ENCODE data around the gene TPX2. TPM values are rescaled to one million over a fixed set of nuclear protein-coding genes. Genes with fewer than 3 reads are reported as not detected.

The TPX2 gene
- 6.8 and 6.9 TPM in 2 replicates for total RNA-seq

GRCh38 chr20:31738729-31739549 is at the start of gene TPX2:
TPX2 (plus strand) TSS chr20:31739290; CDS start chr20:31757477, 18,187 bp downstream.

GRCh38 chr20:31722257-31723068 is 16.6 kb upstream of the TPX2 start, which contains the start of gene BCL2L1:
BCL2L1 (minus strand) TSS chr20:31722868; CDS start chr20:31722218, 650 bp downstream.

GRCh38 chr20:31819083-31819784 is 80.1 kb downstream of the TPX2 start, which contains the start of gene MYLK2:
MYLK2 (plus strand) TSS chr20:31819356; CDS start chr20:31819581, 225 bp downstream.

GRCh38 chr20:31845300-31845863 is 106.3 kb downstream of the TPX2 start, which contains the start of gene FOXS1:
FOXS1 (minus strand) TSS chr20:31845604; CDS start chr20:31845542, 62 bp downstream.

Other genes starting within 250 kb of the TPX2 start
- 126 and 143 TPM in 2 replicates for gene HM13, start 224.8 kb upstream of the TPX2 start, total RNA-seq
- 277 and 305 TPM in 2 replicates for gene ID1, start 134.0 kb upstream of the TPX2 start, total RNA-seq
- gene COX4I2, start 101.4 kb upstream of the TPX2 start, total RNA-seq, result not detected in 2 replicates
- 61.6 and 72.2 TPM in 2 replicates for gene BCL2L1, start 16.4 kb upstream of the TPX2 start, total RNA-seq
- not detected in 2 replicates for gene MYLK2, start 80.1 kb downstream of the TPX2 start, total RNA-seq
- 0.31 TPM in 1 of 2 replicates, not detected in the other for gene FOXS1, start 106.3 kb downstream of the TPX2 start, total RNA-seq
- 0.34 TPM in 1 of 2 replicates, not detected in the other for gene DUSP15, start 131.2 kb downstream of the TPX2 start, total RNA-seq
- not detected in 2 replicates for gene TTLL9, start 131.3 kb downstream of the TPX2 start, total RNA-seq
- gene PDRG1, start 212.8 kb downstream of the TPX2 start, total RNA-seq, result 6.1 and 7.9 TPM in 2 replicates
- not detected in 2 replicates for gene XKR7, start 228.9 kb downstream of the TPX2 start, total RNA-seq

Measured in cardiac ventricle fibroblast (primary cell).